ENCODE measurements around the gene APOM.

APOM gene

DNA sequence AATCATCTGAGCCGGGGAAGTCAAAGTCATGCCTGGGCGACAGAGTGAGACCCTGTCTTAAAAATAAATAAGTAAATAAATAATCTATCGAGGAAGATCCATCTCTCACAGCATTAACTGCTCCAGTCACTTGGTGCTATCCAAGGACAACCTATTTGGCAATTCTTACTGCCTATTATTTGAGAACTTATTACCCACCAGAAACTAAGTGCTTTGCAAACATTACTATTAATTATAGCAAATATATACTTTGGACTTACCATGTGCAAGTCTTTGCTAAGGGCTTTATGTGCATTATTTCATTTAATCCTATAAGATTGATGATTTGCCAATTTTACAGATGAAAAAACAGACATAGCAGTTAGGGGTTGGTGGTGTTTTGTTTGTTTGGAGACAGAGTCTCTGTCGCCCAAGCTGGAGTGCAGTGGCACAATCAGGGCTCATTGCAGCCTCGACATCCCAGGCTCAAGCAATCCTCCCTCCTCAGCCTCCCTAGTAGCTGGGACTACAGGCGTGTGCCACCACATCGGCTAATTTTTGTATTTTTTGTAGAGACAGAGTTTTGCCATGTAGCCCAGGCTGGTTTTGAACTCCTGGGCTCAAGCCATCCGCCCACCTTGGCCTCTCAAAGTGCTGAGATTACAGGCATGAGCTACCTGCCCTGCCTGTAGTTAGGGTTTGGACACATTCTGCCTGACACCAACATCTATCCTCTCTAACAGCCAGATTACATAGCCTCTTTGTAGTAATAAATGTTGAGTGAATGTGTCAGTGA lies 933 bp upstream of the APOM start:
- no peak for DNase-seq
- intact Hi-C loops (cut with DNase I): no loop called here

DNA sequence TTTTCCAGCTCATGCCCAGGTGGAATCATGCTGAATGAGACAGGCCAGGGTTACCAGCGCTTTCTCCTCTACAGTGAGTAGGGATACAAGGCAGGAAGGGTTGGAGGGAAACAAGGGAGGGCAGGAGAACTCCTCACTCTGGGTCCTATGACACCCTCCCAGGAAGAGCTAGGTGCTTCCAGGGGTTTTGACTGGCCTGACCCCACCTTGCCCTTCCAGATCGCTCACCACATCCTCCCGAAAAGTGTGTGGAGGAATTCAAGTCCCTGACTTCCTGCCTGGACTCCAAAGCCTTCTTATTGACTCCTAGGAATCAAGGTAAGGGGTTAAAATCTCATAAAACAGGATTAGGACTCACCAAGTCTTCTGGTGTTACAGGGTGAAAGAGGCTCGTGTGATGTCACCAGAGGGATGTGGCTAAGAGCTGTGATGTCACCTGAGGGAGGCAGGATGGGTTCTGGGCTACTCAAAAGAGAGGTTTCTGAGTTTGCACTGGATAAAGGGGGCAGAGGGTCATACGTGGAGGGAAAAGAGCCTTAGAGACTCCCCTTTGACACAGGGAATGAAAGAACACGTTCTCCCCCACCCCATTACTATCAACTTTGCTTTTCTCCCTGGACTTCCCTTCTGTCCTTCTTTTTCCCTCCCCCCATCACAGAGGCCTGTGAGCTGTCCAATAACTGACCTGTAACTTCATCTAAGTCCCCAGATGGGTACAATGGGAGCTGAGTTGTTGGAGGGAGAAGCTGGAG lies 1.9 kb downstream of the APOM start:
- no peak for DNase-seq
- intact Hi-C loops (cut with DNase I): no loop called here

DNA sequence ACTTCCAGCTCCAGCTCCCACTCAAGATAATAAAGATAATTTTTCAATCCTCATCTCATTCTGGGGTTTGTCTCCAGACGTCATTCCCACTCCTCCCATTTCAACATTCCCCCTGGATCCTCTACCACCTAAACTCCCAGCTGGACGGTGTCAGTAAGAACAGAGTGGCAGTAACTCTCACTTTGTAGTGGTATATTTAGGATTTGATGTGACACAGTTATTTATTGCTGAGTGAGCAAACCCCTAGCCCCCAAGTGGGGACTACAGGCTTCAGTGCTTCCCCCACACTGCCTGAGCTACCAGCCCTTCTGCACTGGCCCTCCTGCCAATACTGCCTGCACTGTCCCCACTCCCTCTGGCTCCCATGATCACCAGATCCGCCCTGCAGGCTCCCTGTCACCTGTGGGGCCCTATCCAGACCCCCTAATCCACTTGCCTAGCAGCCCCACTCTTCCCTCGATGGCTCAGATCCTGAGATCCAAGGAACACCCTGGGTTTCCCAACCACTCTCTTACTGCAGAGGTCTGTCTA lies 2.5 kb downstream of the APOM start:
- peak in 2 of 10 donors; percentile 24 to 42 for DNase-seq
- intact Hi-C loops (cut with DNase I): no loop called here

DNA sequence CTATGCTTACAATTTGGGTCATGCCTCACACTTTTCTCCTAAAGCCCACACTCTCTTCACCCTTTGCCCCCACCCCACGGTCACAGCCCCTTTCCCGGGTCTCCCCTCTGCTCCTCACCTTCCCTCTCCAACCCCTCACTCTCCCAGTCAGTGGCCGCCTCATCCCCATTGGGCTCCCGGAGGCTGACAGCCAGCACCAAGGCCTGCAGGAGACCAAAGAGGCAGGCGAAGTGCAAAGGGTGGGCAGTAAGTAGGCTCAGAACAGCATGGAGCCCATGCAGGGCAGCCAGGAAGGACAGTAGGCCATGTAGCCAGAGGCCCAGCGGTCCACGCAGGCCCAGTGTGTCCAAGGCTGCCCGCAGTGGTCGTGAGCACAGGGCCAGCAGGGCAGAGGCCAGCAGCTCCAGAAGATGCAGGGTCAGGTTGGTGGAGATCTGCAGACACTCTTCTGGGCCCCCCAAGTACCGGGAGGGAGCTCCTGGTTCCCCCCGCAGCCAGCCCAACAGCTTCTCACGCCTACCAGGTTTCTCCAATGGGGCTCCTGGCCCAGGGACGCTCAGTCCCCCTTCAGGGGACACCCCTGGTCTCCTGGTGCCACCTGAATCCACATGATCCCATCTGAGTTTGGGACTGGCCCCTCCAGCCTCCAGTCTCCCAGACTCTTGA lies 3.4 kb downstream of the APOM start:
- intact Hi-C loops (cut with DNase I): no loop called here
- peak in 2 of 10 donors; percentile 8 to 67 for DNase-seq

- peak in 1 of 10 donors; percentile 70 for DNase-seq
- intact Hi-C loops (cut with DNase I): loop anchor here (5.0 kb wide), 1 partner anchor 118 kb away; the partner anchor contains the start of gene DDX39B
Observed at GRCh38 chr6:31659649-31660380, 4.1 kb downstream of the APOM start.

- peak; percentile 66 to 98 (median 84) for DNase-seq
- intact Hi-C loops (cut with DNase I): loop anchor here (5.0 kb wide), 1 partner anchor 118 kb away; the partner anchor contains the start of gene DDX39B
Observed at GRCh38 chr6:31660381-31661261, 4.9 kb downstream of the APOM start, which contains the start of gene C6orf47. Gene C6orf47, minus strand, starts transcription at chr6:31660778. Its CDS starts 831 bp downstream, at chr6:31659947.

DNA sequence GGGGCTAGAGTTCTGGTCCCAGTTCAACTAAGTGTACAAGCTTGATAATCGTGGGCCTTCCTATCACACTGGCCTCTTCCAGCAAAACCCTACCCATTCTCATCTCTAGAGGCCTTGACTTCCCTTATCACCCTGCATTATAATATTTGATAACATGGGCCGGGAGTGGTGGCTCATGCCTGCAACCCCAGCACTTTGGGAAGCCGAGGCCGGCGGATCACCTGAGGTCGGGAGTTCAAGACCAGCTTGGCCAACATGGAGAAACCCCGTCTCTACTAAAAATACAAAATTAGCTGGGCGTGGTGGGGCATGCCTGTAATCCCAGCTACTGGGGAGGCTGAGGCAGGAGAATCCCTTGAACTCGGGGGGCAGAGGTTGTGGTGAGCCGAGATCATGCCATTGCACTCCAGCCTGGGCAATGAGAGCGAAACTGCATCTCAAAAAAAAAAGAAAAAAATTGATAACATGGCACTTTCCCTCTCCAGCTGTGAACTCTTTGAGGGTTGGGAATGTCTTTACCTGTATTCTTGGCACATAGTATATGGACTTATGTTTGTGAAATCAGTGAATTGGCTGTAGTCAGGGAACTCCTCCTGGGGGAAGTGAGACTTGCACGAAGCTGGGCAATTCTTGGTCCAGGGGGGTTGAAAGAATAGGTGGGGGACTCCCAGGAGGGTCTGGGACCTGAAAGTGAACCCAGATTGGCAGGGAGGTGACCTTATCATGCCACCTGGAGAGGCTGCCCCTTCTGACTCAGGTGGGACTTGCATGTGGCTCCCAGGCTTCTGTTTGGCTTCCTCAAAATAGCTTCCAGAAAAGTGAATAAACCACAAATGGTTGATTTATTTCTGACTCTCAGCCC lies 5.8 kb downstream of the APOM start:
- intact Hi-C loops (cut with DNase I): loop anchor here (5.0 kb wide), 1 partner anchor 119 kb away; the partner anchor contains the start of gene DDX39B
- peak in 2 of 10 donors; percentile 21 to 49 for DNase-seq

DNA sequence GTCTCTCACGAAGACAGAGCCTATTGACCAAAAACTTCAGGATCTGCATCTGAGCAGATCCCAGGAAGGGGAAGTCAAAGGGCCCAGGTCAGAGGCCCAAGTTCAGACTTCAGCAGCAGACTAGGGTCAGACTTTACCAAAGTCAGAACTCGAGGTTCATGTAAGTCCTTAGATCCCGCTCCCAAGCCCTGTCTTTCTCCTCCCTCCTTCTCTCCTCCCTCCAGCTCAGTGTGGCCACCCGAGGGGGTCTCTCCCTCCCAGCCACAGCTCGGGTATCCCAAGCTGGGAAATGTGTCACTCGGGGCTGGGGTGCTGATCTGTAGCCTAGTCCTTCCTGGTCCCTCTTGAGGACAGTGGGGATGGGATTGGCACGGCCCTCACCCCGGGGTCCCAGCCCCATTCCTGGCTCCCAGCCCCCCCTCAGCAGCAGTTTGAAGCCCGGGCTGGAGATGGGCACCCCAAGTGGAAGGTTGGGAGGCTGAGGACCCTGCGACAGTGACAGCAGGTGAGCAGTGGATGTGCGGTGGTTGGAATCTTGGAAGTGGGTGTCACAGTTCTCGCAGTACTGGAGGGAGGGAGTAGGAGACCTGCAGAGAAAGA lies 6.5 kb downstream of the APOM start:
- intact Hi-C loops (cut with DNase I): loop anchor here (5.0 kb wide), 1 partner anchor 120 kb away; the partner anchor contains the start of gene DDX39B
- DNase-seq: no peak

DNA sequence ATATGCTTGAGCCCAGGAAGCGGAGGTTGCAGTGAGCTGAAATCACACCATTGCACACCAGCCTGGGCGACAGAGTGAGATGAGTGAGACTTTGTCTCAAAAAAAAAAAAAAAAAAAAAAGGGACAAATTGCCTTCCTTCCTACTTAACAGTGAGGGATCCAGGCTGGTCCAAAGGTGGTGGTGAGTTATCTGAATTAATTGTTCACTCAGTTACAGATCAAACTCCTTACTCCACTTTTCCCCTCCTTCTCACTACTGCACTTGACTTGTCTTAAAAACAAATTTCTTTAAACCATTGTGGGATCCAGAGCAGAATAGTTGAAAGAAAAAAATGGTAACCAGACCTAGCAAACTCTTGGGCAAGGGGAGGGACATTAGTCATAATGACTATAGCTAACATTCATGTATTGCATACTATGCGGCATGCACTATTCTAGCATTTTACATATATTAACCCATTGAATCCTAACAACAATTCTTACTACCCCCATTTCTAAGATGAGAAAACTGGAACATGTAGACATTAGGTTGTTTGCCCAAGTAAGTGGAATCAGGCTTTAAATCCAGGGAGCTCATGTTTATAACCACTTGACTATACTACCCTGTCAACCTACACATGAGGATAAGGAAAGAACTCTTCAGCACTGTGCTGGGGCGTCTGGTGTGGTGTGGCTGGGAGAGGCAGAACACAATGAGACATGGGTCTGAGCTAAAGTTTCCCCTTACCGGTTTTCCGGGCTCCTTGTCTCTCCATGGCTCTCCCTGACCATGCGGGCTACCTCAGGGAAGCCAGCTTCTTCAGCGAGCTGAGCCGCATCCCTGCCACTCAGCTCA lies 7.6 kb downstream of the APOM start:
- no peak for DNase-seq
- intact Hi-C loops (cut with DNase I): loop anchor here (5.0 kb wide), 1 partner anchor 121 kb away; the partner anchor contains the start of gene DDX39B

DNA sequence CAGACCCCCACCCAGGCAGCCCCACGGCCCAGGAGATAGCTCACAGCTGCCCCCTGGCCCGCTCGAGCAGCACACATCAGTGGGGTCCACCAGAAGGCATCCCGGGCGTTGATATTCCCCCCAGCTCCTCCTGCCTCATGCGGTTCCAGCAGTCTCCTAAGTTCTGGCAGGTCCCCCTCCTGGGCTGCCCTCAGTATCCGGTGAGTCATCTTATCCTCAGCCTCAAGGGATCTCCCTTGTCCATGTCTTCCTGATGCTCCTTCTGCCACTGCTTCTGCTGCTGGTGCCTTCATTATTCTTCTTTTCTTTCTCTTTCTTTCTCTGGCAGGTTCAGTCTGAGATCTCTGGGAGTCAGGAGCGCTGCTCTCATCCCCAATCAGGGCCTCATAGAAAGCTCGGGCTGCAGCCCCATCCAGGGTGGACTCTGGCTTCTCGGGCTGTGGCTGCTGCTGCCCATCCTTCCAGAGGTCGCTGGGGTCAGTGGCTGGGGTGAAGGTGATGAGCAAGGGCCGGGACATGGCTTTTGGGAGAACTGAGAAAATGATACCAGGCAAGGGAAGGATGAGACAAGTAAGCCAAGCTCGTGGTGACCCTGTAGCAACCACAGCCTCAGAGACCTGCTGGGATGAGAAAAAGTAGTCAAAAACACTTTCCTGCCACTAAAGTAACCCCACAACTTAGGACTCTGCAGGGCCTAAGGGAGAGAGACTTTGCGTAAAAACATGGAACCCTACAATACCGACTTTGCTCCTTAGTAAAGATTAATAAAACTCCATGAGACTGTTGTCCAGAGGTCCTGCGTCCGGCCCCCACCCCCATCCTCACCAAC lies 8.5 kb downstream of the APOM start:
- intact Hi-C loops (cut with DNase I): loop anchor here (5.0 kb wide), 1 partner anchor 122 kb away; the partner anchor contains the start of gene DDX39B

GRCh38 chr6:31664790-31665500 lies 9.3 kb downstream of the APOM start, which contains the start of gene GPANK1:
Gene GPANK1, minus strand, starts transcription at chr6:31664997. Its CDS starts 519 bp downstream, at chr6:31664478.
- DNase-seq: peak; percentile 82 to 98 (median 90)
- intact Hi-C loops (cut with DNase I): loop anchor here (5.0 kb wide), 1 partner anchor 123 kb away; the partner anchor contains the start of gene DDX39B

More for the DNA sequence above, 8.5 kb downstream of the APOM start:
- DNase-seq: peak in 1 of 10 donors; percentile 64

DNA sequence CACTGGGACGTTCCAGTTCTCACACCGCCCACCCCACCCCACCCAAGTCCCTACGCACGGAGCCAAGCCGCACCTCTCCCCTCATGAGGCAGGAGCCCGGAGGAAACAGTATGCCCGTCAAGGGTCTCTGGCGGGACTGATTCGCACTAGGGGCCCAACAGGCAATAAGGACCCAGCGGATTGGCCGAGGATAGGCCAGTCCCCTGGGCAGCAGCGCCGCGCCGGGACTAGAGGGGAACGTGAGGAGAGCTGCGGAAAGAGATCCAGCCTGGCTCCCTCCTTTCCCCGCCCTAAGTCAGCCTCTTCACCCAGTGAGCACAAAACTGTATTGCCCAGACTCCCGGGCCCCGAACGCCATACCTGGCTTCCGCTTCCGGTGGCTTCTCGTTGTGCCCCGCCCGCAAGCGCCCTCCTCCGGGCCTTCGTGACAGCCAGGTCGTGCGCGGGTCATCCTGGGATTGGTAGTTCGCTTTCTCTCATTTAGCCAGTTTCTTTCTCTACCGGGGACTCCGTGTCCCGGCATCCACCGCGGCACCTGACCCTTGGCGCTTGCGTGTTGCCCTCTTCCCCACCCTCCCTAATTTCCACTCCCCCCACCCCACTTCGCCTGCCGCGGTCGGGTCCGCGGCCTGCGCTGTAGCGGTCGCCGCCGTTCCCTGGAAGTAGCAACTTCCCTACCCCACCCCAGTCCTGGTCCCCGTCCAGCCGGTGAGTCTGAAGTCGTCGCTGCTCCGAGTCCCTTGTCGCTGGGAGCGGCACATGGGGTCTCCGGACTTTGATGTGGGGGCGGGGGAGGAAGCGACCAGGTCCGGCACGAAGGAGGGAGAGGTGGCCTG lies 10.0 kb downstream of the APOM start, which contains the start of gene CSNK2B:
TSS of gene CSNK2B (plus strand) at position 580 of the 836 bp plus-strand sequence. CDS start 752 bp downstream, outside the sequence.
- intact Hi-C loops (cut with DNase I): no loop called here
- DNase-seq: peak; percentile 99 to 100 (median 100)

DNA sequence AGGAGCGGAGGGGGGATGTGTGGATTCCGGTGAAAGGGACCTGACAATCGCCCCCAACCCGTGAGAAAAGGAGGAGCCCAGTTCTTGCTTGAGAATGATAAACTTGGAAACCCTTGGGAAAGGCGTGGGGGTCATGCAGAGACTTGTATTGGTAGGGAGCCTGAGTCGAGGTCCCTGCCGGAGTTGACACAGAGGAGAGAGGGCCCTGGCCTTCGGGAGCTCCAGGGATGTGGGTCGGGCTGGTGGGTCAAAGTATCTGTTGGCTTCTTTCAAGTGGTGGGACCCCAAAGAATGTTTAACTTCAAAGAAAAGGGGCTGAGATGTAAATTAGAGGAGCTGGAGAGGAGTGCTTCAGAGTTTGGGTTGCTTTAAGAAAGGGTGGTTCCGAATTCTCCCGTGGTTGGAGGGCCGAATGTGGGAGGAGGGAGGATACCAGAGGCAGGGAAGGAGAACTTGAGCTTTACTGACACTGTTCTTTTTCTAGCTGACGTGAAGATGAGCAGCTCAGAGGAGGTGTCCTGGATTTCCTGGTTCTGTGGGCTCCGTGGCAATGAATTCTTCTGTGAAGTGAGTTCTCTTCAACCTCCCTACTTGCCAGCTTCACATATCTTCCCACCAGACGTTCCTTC lies 10.8 kb downstream of the APOM start:
- intact Hi-C loops (cut with DNase I): no loop called here
- DNase-seq: no peak

Data from posterior cingulate gyrus (tissue), 11 donors.